Measurements from ENCODE around the gene SHISA9.
"Not testable (repeated sequence)": the region's sequence is repeated elsewhere in the genome, so short reads cannot be mapped to it uniquely, and the experiment has no call there.

The SHISA9 gene

GRCh38 chr16:12901597-12902461 is at the start of gene SHISA9:
Gene SHISA9, plus strand, starts transcription at chr16:12901598.
- DNase-seq, result no peak
- Mint-ChIP-seq H3K9me3 (no peaks in the 10 kb centered on the region), H3K36me3 (ENCODE audit: low read depth) (no peaks in the 10 kb centered on the region), H3K27ac (no peak within 1 kb of the TSS), H3K4me3 (no peak within 1 kb of the TSS), H3K4me1 (peaks cover 2% of the 10 kb centered on the region), H3K27me3 (peaks cover 57% of the 10 kb centered on the region)
- ATAC-seq, result no peak

- no peaks in the 10 kb centered on the region for H3K9me3 Mint-ChIP-seq
- H3K27me3 Mint-ChIP-seq, result peaks cover 5% of the 10 kb centered on the region
- H3K27ac Mint-ChIP-seq, result no peak overlapping the region
- H3K4me3 Mint-ChIP-seq, result no peak overlapping the region
- peaks cover 2% of the 10 kb centered on the region for H3K36me3 Mint-ChIP-seq (ENCODE audit: low read depth)
- no peaks in the 10 kb centered on the region for H3K4me1 Mint-ChIP-seq
- DNase-seq (no peak), ATAC-seq (no peak)
These were observed 47.4 kb upstream of the SHISA9 start for GRCh38 chr16:12853972-12854371.

GRCh38 chr16:12857435-12857834 is 44.0 kb upstream of the SHISA9 start:
- not testable (repeated sequence) for H3K36me3 Mint-ChIP-seq (ENCODE audit: low read depth); H3K4me1 Mint-ChIP-seq; H3K9me3 Mint-ChIP-seq; H3K27ac Mint-ChIP-seq; DNase-seq; ATAC-seq; H3K27me3 Mint-ChIP-seq; H3K4me3 Mint-ChIP-seq

GRCh38 chr16:12862327-12862726 is 39.1 kb upstream of the SHISA9 start:
- DNase-seq, result no peak
- H3K4me3 Mint-ChIP-seq, result no peak overlapping the region
- no peaks in the 10 kb centered on the region for H3K36me3 Mint-ChIP-seq (ENCODE audit: low read depth)
- H3K27ac Mint-ChIP-seq, result no peak overlapping the region
- no peak for ATAC-seq
- peaks cover 5% of the 10 kb centered on the region for H3K27me3 Mint-ChIP-seq
- H3K4me1 Mint-ChIP-seq, result no peaks in the 10 kb centered on the region
- H3K9me3 Mint-ChIP-seq, result no peaks in the 10 kb centered on the region

- DNase-seq (no peak), ATAC-seq (no peak)
- Mint-ChIP-seq H3K36me3 (ENCODE audit: low read depth) (no peaks in the 10 kb centered on the region), H3K9me3 (no peaks in the 10 kb centered on the region), H3K4me3 (no peak overlapping the region), H3K27me3 (peaks cover 5% of the 10 kb centered on the region), H3K27ac (no peak overlapping the region), H3K4me1 (no peaks in the 10 kb centered on the region)
These were observed 38.5 kb upstream of the SHISA9 start for GRCh38 chr16:12862941-12863340.

GRCh38 chr16:12866981-12867551 is 34.3 kb upstream of the SHISA9 start:
- no peak overlapping the region for H3K27ac Mint-ChIP-seq
- peaks cover 9% of the 10 kb centered on the region for H3K27me3 Mint-ChIP-seq
- no peak overlapping the region for H3K4me3 Mint-ChIP-seq
- H3K36me3 Mint-ChIP-seq (ENCODE audit: low read depth), result no peaks in the 10 kb centered on the region
- ATAC-seq, result no peak
- peaks cover 4% of the 10 kb centered on the region for H3K9me3 Mint-ChIP-seq
- no peaks in the 10 kb centered on the region for H3K4me1 Mint-ChIP-seq
- no peak for DNase-seq

- Mint-ChIP-seq H3K9me3 (peaks cover 4% of the 10 kb centered on the region), H3K27ac (no peak overlapping the region), H3K36me3 (ENCODE audit: low read depth) (no peaks in the 10 kb centered on the region), H3K4me1 (no peaks in the 10 kb centered on the region), H3K27me3 (peaks cover 9% of the 10 kb centered on the region), H3K4me3 (no peak overlapping the region)
- DNase-seq (no peak), ATAC-seq (no peak)
These were observed 33.2 kb upstream of the SHISA9 start for GRCh38 chr16:12868169-12868568.

GRCh38 chr16:12868788-12869187 is 32.6 kb upstream of the SHISA9 start:
- DNase-seq (no peak), ATAC-seq (no peak)
- Mint-ChIP-seq H3K27ac (no peak overlapping the region), H3K9me3 (peaks cover 4% of the 10 kb centered on the region), H3K27me3 (peaks cover 9% of the 10 kb centered on the region), H3K4me3 (no peak overlapping the region), H3K4me1 (no peaks in the 10 kb centered on the region), H3K36me3 (ENCODE audit: low read depth) (no peaks in the 10 kb centered on the region)

GRCh38 chr16:12869698-12870427 is 31.5 kb upstream of the SHISA9 start:
- Mint-ChIP-seq H3K36me3 (ENCODE audit: low read depth) (no peaks in the 10 kb centered on the region), H3K4me3 (no peak overlapping the region), H3K27me3 (peaks cover 9% of the 10 kb centered on the region), H3K4me1 (no peaks in the 10 kb centered on the region), H3K27ac (no peak overlapping the region), H3K9me3 (peaks cover 4% of the 10 kb centered on the region)
- no peak for ATAC-seq
- no peak for DNase-seq

GRCh38 chr16:12871784-12872183 is 29.6 kb upstream of the SHISA9 start:
- no peak for ATAC-seq
- H3K4me1 Mint-ChIP-seq, result no peaks in the 10 kb centered on the region
- H3K36me3 Mint-ChIP-seq (ENCODE audit: low read depth), result no peaks in the 10 kb centered on the region
- DNase-seq, result no peak
- no peak overlapping the region for H3K4me3 Mint-ChIP-seq
- H3K9me3 Mint-ChIP-seq, result peaks cover 4% of the 10 kb centered on the region
- H3K27ac Mint-ChIP-seq, result no peak overlapping the region
- peaks cover 5% of the 10 kb centered on the region for H3K27me3 Mint-ChIP-seq

GRCh38 chr16:12874186-12874585 is 27.2 kb upstream of the SHISA9 start:
- Mint-ChIP-seq H3K27ac (no peak overlapping the region), H3K4me1 (no peaks in the 10 kb centered on the region), H3K4me3 (no peak overlapping the region), H3K9me3 (peaks cover 4% of the 10 kb centered on the region), H3K36me3 (ENCODE audit: low read depth) (no peaks in the 10 kb centered on the region), H3K27me3 (peaks cover 11% of the 10 kb centered on the region)
- DNase-seq (no peak), ATAC-seq (no peak)

GRCh38 chr16:12876778-12877177 is 24.6 kb upstream of the SHISA9 start:
- Mint-ChIP-seq H3K9me3 (no peaks in the 10 kb centered on the region), H3K27me3 (peaks cover 10% of the 10 kb centered on the region), H3K4me3 (no peak overlapping the region), H3K27ac (no peak overlapping the region), H3K4me1 (no peaks in the 10 kb centered on the region), H3K36me3 (ENCODE audit: low read depth) (no peaks in the 10 kb centered on the region)
- no peak for ATAC-seq
- no peak for DNase-seq

- DNase-seq, result no peak
- Mint-ChIP-seq H3K4me3 (no peak overlapping the region), H3K27ac (no peak overlapping the region), H3K36me3 (ENCODE audit: low read depth) (no peaks in the 10 kb centered on the region), H3K9me3 (no peaks in the 10 kb centered on the region), H3K4me1 (no peaks in the 10 kb centered on the region), H3K27me3 (peaks cover 8% of the 10 kb centered on the region)
- ATAC-seq, result no peak
These were observed 22.4 kb upstream of the SHISA9 start for GRCh38 chr16:12878973-12879372.

GRCh38 chr16:12879812-12880211 is 21.6 kb upstream of the SHISA9 start:
- DNase-seq (no peak), ATAC-seq (no peak)
- Mint-ChIP-seq H3K4me3 (no peak overlapping the region), H3K36me3 (ENCODE audit: low read depth) (no peaks in the 10 kb centered on the region), H3K27ac (no peak overlapping the region), H3K27me3 (peaks cover 8% of the 10 kb centered on the region), H3K9me3 (no peaks in the 10 kb centered on the region), H3K4me1 (no peaks in the 10 kb centered on the region)

GRCh38 chr16:12881182-12881581 is 20.2 kb upstream of the SHISA9 start:
- ATAC-seq, result no peak
- H3K4me3 Mint-ChIP-seq, result no peak overlapping the region
- no peaks in the 10 kb centered on the region for H3K9me3 Mint-ChIP-seq
- no peaks in the 10 kb centered on the region for H3K4me1 Mint-ChIP-seq
- H3K27ac Mint-ChIP-seq, result no peak overlapping the region
- DNase-seq, result no peak
- H3K36me3 Mint-ChIP-seq (ENCODE audit: low read depth), result no peaks in the 10 kb centered on the region
- H3K27me3 Mint-ChIP-seq, result peaks cover 6% of the 10 kb centered on the region

Measured in activated naive CD8-positive, alpha-beta T cell treated with anti-CD3 and anti-CD28 coated beads, Interleukin-2, amount 50 U/mL, for 24 hours (primary cell).